ENCODE results near the gene ARHGEF2.

- TF ChIP-seq CTCF (IDR thresholded peaks at IDR 0.05) (no peak), EP300 (IDR thresholded peaks at IDR 0.05) (no peak)
These were observed 11.8 kb upstream of the ARHGEF2 start for GRCh38 chr1:155990005-155990739.
